ENCODE measurements around the gene ANKLE1. TPM values are rescaled to one million over a fixed set of nuclear protein-coding genes. Genes with fewer than 3 reads are reported as not detected.

The ANKLE1 gene
- total RNA-seq, 1 experiment from 2014 or later = 9.1 TPM

- CTCF ChIA-PET = interaction anchor here (0.5 to 5.3 kb wide), 21 partner anchors 9 to 430 kb away, joined by 3 to 29 read pairs (median 5); partner anchors contain the start of genes BABAM1, OCEL1 and USE1
- H3K36me3 Mint-ChIP-seq = peaks cover 12% of the 10 kb centered on the region
- H3K27ac Mint-ChIP-seq = no peak overlapping the region
- peak; percentile 91 for ATAC-seq
- POLR2A ChIA-PET = interaction anchor here (1.5 to 2.7 kb wide), 3 partner anchors 15 to 56 kb away, joined by 4 to 13 read pairs (median 4); partner anchors contain the start of genes BABAM1 and OCEL1
- H3K9me3 Mint-ChIP-seq = no peaks in the 10 kb centered on the region
- H3K4me1 Mint-ChIP-seq = peaks cover 3% of the 10 kb centered on the region; the same call in 1 of the 2 replicates
- peaks cover 6% of the 10 kb centered on the region for H3K27me3 Mint-ChIP-seq (ENCODE audit: low read depth)
- peak; percentile 92 for DNase-seq (ENCODE audit: low spot score)
- H3K4me3 Mint-ChIP-seq = peak overlapping the region; percentile 70
- TF ChIP-seq AR (CRISPR knock-in tag; IDR thresholded peaks at IDR 0.05) (no peak), JAZF1 (CRISPR knock-in tag; IDR thresholded peaks at IDR 0.05) (no peak), JUN (CRISPR knock-in tag; IDR thresholded peaks at IDR 0.05) (peak; percentile 95), CREM (CRISPR knock-in tag; IDR thresholded peaks at IDR 0.05) (no peak), ZNF423 (CRISPR knock-in tag; IDR thresholded peaks at IDR 0.05) (peak; percentile 39; the same call in 1 of the 2 replicates), NR1H2 (CRISPR knock-in tag; IDR thresholded peaks at IDR 0.05) (peak; percentile 94), FOXP1 (CRISPR knock-in tag; IDR thresholded peaks at IDR 0.05; ENCODE audit: borderline replicate concordance) (peak; percentile 99), NFYB (CRISPR knock-in tag; conservative IDR thresholded peaks at IDR 0.05; ENCODE audit: low read depth) (peak; percentile 52; the same call in 1 of the 2 replicates), CDX4 (CRISPR knock-in tag; IDR thresholded peaks at IDR 0.05; ENCODE audit: borderline replicate concordance) (no peak), FOXJ3 (CRISPR knock-in tag; IDR thresholded peaks at IDR 0.05; ENCODE audit: borderline replicate concordance) (no peak), SP1 (CRISPR knock-in tag; conservative IDR thresholded peaks at IDR 0.05) (peak; percentile 53), PREB (CRISPR knock-in tag; IDR thresholded peaks at IDR 0.05; ENCODE audit: borderline replicate concordance) (0 out of 2 replicates have a peak, but pooled peaks have one; percentile 63), KAT7 (CRISPR knock-in tag; IDR thresholded peaks at IDR 0.05; ENCODE audit: borderline replicate concordance) (peak; percentile 77; the same call in 1 of the 2 replicates), ETV6 (CRISPR knock-in tag; IDR thresholded peaks at IDR 0.05) (peak; percentile 90), IRF2 (CRISPR knock-in tag; IDR thresholded peaks at IDR 0.05; ENCODE audit: borderline replicate concordance, low read depth) (no peak), ZNF416 (CRISPR knock-in tag; IDR thresholded peaks at IDR 0.05) (no peak), ZNF263 (CRISPR knock-in tag; IDR thresholded peaks at IDR 0.05; ENCODE audit: low read depth) (0 out of 2 replicates have a peak, but pooled peaks have one; percentile 48), ZNF232 (CRISPR knock-in tag; IDR thresholded peaks at IDR 0.05) (peak; percentile 90), TEAD4 (CRISPR knock-in tag; IDR thresholded peaks at IDR 0.05) (peak; percentile 93), NFATC4 (CRISPR knock-in tag; IDR thresholded peaks at IDR 0.05) (no peak), MYBL2 (CRISPR knock-in tag; IDR thresholded peaks at IDR 0.05) (peak; percentile 93), ZSCAN18 (CRISPR knock-in tag; IDR thresholded peaks at IDR 0.05) (no peak)
- TF ChIP-seq, protein P1, sequence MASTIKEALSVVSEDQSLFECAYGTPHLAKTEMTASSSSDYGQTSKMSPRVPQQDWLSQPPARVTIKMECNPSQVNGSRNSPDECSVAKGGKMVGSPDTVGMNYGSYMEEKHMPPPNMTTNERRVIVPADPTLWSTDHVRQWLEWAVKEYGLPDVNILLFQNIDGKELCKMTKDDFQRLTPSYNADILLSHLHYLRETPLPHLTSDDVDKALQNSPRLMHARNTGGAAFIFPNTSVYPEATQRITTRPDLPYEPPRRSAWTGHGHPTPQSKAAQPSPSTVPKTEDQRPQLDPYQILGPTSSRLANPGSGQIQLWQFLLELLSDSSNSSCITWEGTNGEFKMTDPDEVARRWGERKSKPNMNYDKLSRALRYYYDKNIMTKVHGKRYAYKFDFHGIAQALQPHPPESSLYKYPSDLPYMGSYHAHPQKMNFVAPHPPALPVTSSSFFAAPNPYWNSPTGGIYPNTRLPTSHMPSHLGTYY (CRISPR knock-in tag; IDR thresholded peaks at IDR 0.05) = no peak
- TF ChIP-seq, protein P2, sequence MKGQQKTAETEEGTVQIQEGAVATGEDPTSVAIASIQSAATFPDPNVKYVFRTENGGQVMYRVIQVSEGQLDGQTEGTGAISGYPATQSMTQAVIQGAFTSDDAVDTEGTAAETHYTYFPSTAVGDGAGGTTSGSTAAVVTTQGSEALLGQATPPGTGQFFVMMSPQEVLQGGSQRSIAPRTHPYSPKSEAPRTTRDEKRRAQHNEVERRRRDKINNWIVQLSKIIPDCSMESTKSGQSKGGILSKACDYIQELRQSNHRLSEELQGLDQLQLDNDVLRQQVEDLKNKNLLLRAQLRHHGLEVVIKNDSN (CRISPR knock-in tag; IDR thresholded peaks at IDR 0.05) = peak; percentile 82
- TF ChIP-seq, protein P3, sequence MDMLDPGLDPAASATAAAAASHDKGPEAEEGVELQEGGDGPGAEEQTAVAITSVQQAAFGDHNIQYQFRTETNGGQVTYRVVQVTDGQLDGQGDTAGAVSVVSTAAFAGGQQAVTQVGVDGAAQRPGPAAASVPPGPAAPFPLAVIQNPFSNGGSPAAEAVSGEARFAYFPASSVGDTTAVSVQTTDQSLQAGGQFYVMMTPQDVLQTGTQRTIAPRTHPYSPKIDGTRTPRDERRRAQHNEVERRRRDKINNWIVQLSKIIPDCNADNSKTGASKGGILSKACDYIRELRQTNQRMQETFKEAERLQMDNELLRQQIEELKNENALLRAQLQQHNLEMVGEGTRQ (CRISPR knock-in tag; IDR thresholded peaks at IDR 0.05) = peak; percentile 32; the same call in 1 of the 2 replicates
- TF ChIP-seq, protein P4, sequence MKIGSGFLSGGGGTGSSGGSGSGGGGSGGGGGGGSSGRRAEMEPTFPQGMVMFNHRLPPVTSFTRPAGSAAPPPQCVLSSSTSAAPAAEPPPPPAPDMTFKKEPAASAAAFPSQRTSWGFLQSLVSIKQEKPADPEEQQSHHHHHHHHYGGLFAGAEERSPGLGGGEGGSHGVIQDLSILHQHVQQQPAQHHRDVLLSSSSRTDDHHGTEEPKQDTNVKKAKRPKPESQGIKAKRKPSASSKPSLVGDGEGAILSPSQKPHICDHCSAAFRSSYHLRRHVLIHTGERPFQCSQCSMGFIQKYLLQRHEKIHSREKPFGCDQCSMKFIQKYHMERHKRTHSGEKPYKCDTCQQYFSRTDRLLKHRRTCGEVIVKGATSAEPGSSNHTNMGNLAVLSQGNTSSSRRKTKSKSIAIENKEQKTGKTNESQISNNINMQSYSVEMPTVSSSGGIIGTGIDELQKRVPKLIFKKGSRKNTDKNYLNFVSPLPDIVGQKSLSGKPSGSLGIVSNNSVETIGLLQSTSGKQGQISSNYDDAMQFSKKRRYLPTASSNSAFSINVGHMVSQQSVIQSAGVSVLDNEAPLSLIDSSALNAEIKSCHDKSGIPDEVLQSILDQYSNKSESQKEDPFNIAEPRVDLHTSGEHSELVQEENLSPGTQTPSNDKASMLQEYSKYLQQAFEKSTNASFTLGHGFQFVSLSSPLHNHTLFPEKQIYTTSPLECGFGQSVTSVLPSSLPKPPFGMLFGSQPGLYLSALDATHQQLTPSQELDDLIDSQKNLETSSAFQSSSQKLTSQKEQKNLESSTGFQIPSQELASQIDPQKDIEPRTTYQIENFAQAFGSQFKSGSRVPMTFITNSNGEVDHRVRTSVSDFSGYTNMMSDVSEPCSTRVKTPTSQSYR (CRISPR knock-in tag; IDR thresholded peaks at IDR 0.05) = peak; percentile 93
These were observed 906 bp downstream of the ANKLE1 start for GRCh38 chr19:17282488-17283125.

Measured in WTC11 (cell line).